ENCODE results near the gene ZNF763. TPM values are rescaled to one million over a fixed set of nuclear protein-coding genes. Genes with fewer than 3 reads are reported as not detected.
"Not testable (repeated sequence)": the region's sequence is repeated elsewhere in the genome, so short reads cannot be mapped to it uniquely, and the experiment has no call there.

The ZNF763 gene
- total RNA-seq, 1 experiment from 2014 or later, result 0.20 TPM

GRCh38 chr19:11971041-11971440, 6.2 kb downstream of the ZNF763 start:
- no peak for DNase-seq (ENCODE audit: low spot score)

DNA sequence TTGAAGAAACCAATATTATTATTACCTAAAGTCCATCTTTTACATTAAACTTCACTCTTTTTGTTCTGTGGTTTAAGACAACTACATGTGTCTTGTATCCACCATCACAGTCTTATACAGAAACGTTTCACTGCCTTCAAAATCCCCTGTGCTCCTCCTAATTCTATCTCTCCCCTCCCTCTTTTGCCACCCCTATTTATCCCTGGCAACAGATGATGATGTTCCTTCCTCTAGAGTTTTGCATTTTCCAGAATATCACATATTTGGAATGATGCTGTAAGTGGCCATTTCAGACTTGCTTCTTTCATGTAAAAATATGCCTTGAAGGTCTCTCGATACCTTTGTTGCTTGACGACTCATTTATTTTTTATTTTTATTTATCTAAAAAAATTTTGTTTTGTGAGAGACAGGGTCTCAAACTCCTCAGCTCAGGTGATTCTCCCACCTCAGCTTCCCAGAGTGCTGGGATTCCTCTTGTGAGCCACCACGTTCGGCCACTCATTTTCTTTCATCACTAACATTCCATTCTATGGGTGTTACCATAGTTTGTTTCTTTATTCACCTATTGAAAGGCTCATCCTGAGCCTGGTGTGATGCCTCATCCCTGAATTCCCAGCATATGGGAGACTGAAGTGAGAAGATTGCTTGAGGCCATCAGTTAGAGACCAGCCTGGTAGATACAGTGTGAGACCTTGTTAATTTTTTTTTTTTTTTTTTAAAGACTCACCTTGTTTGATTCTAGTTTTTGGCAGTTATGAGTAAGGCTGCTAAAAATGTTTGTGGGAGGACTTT, 8.4 kb downstream of the ZNF763 start:
- no peak for DNase-seq (ENCODE audit: low spot score)

GRCh38 chr19:11978492-11979100, 13.8 kb downstream of the ZNF763 start:
- DNase-seq (ENCODE audit: low spot score), result no peak

DNA sequence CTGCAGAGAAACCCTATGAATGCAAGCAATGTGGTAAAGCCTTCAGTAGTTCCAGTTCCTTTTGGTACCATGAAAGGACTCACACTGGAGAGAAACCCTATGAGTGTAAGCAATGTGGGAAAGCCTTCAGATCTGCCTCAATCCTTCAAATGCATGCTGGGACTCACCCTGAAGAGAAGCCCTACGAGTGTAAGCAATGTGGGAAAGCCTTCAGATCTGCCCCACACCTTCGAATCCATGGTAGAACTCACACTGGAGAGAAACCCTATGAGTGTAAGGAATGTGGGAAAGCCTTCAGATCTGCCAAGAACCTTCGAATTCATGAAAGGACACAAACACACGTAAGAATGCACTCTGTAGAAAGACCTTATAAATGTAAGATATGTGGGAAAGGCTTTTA, 14.7 kb downstream of the ZNF763 start:
- no peak for DNase-seq (ENCODE audit: low spot score)

GRCh38 chr19:11982526-11982925, 17.7 kb downstream of the ZNF763 start:
- no peak for DNase-seq (ENCODE audit: low spot score)

DNA sequence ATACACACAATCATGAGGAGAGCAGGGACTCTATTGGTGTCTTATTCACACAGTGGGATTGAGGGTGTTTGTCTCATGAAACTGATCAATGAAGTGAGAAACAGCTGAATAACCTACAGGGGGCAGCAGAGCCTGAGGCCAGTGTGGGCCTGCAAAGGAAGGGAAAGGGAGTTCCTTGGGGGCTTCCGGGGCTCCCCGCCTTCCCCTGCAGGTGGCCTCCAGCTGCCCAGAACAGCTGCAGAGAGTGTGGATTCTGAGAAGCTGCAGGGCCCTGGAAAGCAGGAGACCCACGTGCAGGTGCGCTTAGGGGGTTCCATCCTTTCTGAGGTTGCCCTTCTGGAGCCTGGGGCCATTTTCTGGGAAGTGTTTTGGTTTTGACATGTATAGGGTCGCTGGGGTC, 20.1 kb downstream of the ZNF763 start:
- no peak for DNase-seq (ENCODE audit: low spot score)

DNA sequence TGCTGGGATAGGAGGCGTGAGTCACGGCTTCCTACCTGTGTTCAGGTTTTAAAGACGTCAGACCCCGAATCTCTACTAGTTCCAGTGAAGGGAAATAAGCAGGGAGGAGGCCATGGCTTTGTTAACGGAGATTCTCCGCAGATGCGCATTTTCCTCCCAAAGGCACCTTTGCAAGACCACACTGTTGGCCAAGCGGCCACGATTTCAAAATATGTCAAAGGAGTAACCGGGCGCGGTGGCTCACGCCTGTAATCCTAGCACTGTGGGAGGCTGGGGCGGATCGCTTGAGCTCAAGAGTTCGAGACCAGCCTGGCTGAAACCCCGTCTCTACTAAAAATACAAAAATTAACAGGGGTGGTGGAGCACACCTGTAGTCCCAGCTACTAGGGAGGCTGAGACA, 21.9 kb downstream of the ZNF763 start:
- no peak for DNase-seq (ENCODE audit: low spot score)

GRCh38 chr19:11987405-11988281, 22.8 kb downstream of the ZNF763 start:
- DNase-seq (ENCODE audit: low spot score), result peak; percentile 89

DNA sequence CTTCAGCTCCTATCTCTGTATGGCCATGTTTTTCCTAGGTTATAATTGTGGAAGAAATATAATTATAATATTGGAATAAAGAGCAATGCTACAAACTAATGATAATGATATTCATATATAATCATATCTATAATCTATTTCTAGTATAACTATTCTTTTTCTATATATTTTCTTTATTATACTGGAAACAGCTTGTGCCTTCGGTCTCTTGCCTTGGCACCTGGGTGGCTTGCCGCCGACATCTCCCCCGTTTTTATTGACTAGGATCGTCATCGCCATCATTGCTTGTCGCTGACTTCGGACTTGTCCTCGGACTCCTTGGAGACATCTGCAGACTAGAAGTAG, 24.2 kb downstream of the ZNF763 start:
- DNase-seq (ENCODE audit: low spot score), result no peak

DNA sequence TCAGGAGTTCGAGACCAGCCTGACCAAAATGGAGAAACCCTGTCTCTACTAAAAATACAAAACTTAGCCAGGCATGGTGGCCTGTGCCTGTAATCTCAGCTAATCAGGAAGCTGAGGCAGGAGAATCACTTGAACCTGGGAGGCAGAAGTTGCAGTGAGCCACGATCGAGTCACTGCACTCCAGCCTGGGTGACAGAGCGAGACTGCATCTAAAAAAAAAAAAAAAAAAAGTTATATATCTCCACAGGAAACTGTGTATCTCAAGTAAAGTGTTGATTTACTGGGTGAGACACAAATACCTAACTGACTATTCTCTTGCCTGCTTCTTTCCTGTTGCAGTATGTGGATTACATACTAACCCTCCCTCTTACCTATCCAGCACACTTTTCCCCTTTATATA, 27.1 kb downstream of the ZNF763 start:
- DNase-seq (ENCODE audit: low spot score), result not testable (repeated sequence)

GRCh38 chr19:11995174-11995573, 30.3 kb downstream of the ZNF763 start:
- no peak for DNase-seq (ENCODE audit: low spot score)

DNA sequence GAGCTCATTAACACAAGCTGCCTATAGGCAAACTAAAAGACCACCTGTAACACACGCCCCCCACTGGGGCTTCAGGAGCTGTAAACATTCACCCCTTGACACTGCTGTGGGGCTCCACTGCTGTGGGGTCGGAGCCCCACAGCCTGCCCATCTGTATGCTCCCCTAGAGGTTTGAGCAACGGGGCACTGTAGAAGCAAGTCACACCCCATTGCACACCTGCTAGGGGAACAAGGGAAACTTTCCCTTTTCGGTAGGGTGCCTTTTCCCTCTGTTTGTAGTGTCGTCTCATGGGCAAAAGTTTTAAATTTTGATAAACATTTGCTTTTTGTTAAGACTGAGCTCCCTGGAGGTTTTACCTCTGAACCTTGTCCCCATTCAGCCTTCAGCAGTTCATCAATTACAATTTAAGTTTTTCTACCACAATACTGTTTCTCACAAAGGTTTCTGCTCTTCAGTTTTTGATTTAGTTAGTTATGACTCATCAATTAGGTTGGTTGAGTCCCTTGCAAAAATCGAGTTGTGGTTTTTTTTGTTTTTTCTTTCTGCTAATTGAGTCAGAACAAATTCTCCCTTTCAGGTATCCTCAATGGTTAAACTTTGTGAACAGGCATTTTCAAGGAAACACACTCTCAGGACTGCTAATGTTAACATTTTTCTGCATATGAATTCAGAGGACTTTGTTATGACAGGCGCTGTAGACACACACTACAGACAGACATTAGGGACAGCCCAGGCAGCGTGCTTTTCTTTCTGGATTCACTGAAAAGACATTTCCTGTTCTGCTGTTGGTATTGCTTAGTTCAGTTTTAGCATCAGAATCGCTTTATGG, 35.5 kb downstream of the ZNF763 start:
- DNase-seq (ENCODE audit: low spot score), result no peak

DNA sequence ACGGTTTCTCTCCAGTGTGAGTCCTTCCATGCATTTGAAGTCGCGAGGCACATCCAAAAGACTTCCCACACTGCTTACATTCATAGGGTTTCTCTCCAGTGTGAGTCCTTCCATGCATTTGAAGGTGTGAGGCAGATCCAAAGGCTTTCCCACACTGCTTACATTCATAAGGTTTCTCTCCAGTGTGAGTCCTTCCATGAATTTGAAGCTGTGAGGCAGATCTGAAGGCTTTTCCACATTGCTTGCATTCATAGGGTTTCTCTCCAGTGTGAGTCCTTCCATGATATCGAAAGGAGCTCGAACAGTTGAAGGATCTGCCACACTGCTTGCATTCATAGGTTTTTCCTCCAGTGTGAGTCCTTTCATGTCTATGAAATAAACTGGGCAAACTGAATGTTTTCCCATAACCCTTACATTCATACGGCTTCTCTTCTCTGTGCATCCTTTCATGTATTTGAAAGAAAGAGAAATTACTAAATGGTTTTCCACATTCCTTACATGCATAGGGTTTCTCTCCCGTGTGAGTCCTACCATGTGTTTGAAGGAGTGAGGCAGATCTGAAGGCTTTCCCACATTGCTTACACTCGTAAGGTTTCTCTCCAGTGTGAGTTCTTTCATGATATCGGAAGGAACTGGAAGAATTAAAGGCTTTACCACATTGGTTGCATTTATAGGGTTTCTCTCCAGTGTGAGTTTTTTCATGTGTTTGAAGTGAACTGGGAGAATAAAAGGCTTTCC, 50.3 kb downstream of the ZNF763 start:
- no peak for DNase-seq (ENCODE audit: low spot score)

DNA sequence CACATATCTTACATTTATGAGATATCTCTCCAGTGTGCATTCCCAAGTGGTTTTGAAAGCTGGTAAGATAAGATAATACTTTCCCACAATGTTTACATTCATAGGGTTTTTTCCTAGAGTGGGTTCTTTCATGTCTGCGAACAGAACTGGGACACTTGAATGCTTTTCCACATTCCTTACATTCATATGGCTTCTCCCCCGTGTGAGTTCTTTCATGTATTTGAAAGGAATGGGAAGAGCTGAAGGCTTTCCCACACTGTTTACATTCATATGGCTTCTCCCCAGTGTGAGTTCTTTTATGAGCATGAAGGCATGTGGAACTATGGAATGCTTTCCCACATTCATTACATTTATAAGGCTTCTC, 50.9 kb downstream of the ZNF763 start:
- DNase-seq (ENCODE audit: low spot score), result no peak

Small RNA genes within 50 kb of the gene (small RNA-seq; reads per million reads assigned to genes)
- gene RNA5SP464 (not detected), gene RNA5SP465 (not detected)

Other genes starting within 250 kb of the ZNF763 start
- 3.6 and 6.1 TPM in 2 replicates for gene ZNF823, start 226.1 kb upstream of the ZNF763 start, total RNA-seq (2014; rRNA removed; shearing (Covaris generic))
- gene ZNF441, start 198.0 kb upstream of the ZNF763 start, total RNA-seq (2014; rRNA removed; shearing (Covaris generic)), result 1.1 and 3.7 TPM in 2 replicates
- gene ZNF491, start 166.5 kb upstream of the ZNF763 start, total RNA-seq (2014; rRNA removed; shearing (Covaris generic)), result not detected in 2 replicates
- 9.1 and 12.7 TPM in 2 replicates for gene ZNF440, start 150.8 kb upstream of the ZNF763 start, total RNA-seq (2014; rRNA removed; shearing (Covaris generic))
- gene ZNF439, start 116.3 kb upstream of the ZNF763 start, total RNA-seq (2014; rRNA removed; shearing (Covaris generic)), result not detected in 2 replicates
- 1.6 and 2.0 TPM in 2 replicates for gene ZNF69, start 77.3 kb upstream of the ZNF763 start, total RNA-seq (2014; rRNA removed; shearing (Covaris generic))
- 2.1 and 3.1 TPM in 2 replicates for gene ZNF700, start 39.9 kb upstream of the ZNF763 start, total RNA-seq (2014; rRNA removed; shearing (Covaris generic))
- gene ZNF433, start 70.6 kb downstream of the ZNF763 start, total RNA-seq (2014; rRNA removed; shearing (Covaris generic)), result 0.21 and 0.79 TPM in 2 replicates
- 0.16 TPM in 1 of 2 replicates, not detected in the other for gene ZNF878, start 87.9 kb downstream of the ZNF763 start, total RNA-seq (2014; rRNA removed; shearing (Covaris generic))
- gene ZNF844, start 99.7 kb downstream of the ZNF763 start, total RNA-seq (2014; rRNA removed; shearing (Covaris generic)), result 0.86 and 0.99 TPM in 2 replicates
- gene ZNF20, start 175.3 kb downstream of the ZNF763 start, total RNA-seq (2014; rRNA removed; shearing (Covaris generic)), result 1.1 TPM in 2 replicates
- gene ZNF625, start 191.7 kb downstream of the ZNF763 start, total RNA-seq (2014; rRNA removed; shearing (Covaris generic)), result not detected in 2 replicates
- gene ZNF136, start 198.1 kb downstream of the ZNF763 start, total RNA-seq (2014; rRNA removed; shearing (Covaris generic)), result 0.39 and 0.61 TPM in 2 replicates